CD4-positive, alpha-beta T cell treated with Interleukin-12 subunit alpha and Interleukin-12 subunit beta, for 1 hour (primary cell): ENCODE results near the gene SLC4A1.

Experiments used
- DNase-seq: peaks from one replicate; pipeline ENCODE4 v3.0.0-alpha.2; 2020

The SLC4A1 gene

GRCh38 chr17:44283344-44284023 is 15.5 kb upstream of the SLC4A1 start:
- no peak for DNase-seq

- DNase-seq = no peak
Measured at GRCh38 chr17:44282264-44282663, 14.3 kb upstream of the SLC4A1 start.

DNA sequence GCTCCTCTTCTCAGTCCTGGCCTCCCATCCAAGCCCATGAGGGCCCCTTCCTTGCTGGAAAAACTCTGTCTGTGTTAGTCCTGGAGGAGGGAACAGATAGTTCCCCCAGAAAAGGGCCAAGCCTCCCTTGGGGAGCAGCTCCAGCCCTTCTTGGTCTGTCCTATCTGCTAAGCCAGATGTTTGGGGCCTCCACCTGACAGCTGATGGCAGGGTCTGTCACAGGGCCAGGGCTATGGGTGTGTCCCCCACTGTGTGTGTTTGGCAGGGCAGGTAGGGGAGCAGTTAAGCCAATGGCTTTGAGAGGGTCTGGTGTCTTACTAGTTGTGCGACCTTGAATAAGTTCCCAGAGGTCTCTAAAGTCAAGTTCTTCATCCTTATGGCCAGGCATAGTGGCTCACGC is 13.6 kb upstream of the SLC4A1 start:
- DNase-seq = no peak

- no peak for DNase-seq
Measured at GRCh38 chr17:44280392-44280937, 12.5 kb upstream of the SLC4A1 start.

GRCh38 chr17:44279666-44280391 is 11.9 kb upstream of the SLC4A1 start:
- peak; percentile 37 for DNase-seq

GRCh38 chr17:44279346-44279665 is 11.4 kb upstream of the SLC4A1 start:
- DNase-seq = no peak

- no peak for DNase-seq
Measured at GRCh38 chr17:44277976-44278375, 10.0 kb upstream of the SLC4A1 start.

DNA sequence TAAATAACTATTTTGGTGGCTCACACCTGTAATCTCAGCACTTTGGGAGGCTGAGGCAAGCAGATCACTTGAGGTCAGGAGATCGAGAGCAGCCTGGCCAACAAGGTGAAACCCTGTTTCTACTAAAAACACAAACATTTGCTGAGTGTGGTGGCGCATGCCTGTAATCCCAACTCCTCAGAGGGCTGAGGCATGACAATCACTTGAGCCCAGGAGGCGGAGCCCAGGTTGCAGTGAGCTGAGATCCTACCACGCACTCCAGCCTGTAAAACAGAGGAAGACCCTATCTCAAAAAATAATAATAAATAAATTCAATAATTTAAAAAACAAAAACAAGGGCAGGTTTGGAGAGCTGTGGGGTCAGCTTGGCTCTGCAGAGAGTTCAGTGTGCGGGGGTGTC is 5.7 kb upstream of the SLC4A1 start:
- DNase-seq = no peak

GRCh38 chr17:44272954-44273353 is 5.0 kb upstream of the SLC4A1 start:
- DNase-seq = no peak

DNA sequence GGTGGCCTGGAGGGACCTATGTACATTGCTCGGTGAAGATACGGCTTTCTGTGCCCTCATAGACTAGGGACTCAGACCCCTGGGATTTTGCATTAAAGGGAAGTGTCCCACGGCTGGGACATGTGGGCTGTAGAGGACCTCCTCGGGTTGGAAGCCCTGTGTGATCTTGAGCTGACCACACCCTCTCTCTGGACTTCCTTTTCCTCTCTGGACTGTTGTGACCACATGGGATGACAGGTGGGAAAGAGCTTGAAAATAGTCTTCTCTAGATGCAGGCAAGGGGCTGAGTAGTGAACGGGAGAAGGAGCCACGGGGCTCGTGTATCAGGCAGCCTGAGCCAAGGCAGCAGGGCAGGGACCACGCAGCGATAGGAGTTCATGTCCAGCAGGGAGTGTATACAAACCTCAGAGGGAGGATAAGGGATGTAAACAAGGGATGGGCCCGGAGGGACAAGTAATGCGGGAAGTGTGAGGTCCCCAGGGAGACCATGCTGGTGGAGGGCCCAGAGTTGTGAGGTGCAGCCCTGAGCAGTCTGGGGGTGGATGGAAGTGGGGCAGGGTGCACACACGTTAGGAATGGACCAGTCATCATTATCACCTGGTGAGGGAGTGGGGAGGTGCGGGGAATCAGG is 4.5 kb upstream of the SLC4A1 start:
- no peak for DNase-seq

- no peak for DNase-seq
Measured at GRCh38 chr17:44269535-44270240, 1.8 kb upstream of the SLC4A1 start.

- DNase-seq = no peak
Measured at GRCh38 chr17:44268709-44269534, 987 bp upstream of the SLC4A1 start.

GRCh38 chr17:44267165-44267455 is 825 bp downstream of the SLC4A1 start:
- no peak for DNase-seq

GRCh38 chr17:44266402-44267164 is 1.4 kb downstream of the SLC4A1 start:
- no peak for DNase-seq

DNA sequence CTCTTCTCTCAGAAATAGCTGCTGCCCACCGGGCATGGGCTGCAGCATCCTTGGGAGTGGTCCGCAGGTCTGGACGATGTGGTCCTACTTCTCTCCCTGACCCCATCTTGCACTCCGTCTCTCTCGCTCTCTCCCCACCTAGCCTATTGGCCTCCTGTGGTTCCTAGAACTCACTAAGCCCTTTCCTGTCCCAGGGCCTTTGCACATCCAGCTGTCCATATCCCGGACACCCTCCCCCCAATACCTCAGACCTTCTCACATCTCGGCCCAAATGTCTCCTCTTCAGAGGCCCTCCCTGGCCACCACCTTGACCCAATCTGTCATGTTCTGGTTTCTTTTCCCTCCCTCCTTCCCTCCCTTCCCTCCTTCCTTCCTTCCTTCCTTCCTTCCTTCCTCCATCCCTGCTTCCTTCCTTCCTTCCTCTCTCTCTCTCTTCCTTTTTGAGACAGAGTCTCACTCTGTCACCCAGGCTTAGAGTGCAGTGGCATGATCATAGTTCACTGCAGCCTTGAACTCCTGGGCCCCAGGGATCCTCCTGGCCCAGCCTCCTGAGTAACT is 4.5 kb downstream of the SLC4A1 start:
- no peak for DNase-seq

DNA sequence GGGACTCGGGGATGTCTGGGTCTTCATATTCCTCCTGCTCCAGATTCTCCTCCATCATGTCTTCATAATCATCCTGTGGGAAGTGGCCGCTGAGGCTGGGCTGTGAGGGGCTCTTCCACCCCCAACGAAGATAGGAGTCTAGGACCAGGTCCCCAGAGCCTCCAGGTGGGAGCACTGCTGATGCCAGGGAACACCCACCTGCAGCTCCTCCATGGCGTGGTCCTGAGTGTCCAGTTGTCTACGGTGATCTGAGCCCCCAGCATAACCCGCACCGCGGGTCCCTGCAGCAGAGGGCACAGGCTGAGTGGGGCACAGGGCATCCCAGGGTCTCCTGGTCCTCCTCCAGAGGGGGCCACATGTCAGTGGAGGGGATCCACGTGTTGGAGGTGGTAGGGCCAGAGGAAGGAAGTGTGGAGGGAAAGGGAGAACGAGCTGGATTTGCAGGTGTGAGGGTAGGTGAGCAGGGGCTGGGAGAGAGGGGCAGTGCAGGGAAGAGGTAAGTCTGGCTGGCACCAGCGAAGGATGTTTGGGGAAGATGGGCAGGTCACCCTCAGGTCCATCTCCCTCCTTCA is 5.2 kb downstream of the SLC4A1 start:
- DNase-seq = no peak

GRCh38 chr17:44260296-44260695 is 7.6 kb downstream of the SLC4A1 start:
- DNase-seq = no peak

- DNase-seq = no peak
Measured at GRCh38 chr17:44258811-44259351, 9.1 kb downstream of the SLC4A1 start.

- no peak for DNase-seq
Measured at GRCh38 chr17:44257815-44258760, 9.8 kb downstream of the SLC4A1 start.

DNA sequence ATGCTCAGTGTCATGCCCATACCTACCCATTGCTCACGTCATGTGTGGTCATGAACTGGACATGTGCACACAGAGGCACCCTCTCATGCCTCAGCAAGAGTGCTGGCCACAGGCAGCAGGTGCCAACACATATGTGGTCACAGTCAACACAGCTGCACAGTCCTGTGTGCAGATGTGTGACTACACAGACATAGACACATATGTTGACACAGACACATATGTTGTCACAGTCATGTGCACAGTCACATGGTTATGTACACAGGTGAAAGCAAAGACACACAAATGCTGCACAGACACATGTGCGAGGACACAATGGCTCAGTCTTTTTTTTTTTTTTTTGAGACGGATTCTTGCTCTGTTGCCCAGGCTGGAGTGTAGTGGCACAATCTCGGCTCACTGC is 11.3 kb downstream of the SLC4A1 start:
- no peak for DNase-seq
